Neuron (in vitro differentiated cells): Measurements from ENCODE around the gene PLEKHA5.

Experiments
- H2AFZ ChIP-seq: one replicate; pipeline ENCODE4 v1.6.1; 2013; ENCODE audit warnings: low read depth, mild to moderate bottlenecking, inconsistent platforms, low read length, moderate library complexity
- H3K27me3 ChIP-seq: one replicate; pipeline ENCODE4 v1.6.1; 2013; ENCODE audit warnings: low read length; ENCODE audit not compliant: insufficient read depth
- H3K36me3 ChIP-seq: one replicate; pipeline ENCODE4 v1.6.1; 2013; ENCODE audit warnings: low read length; ENCODE audit not compliant: insufficient read depth
- H3K4me1 ChIP-seq: one replicate; pipeline ENCODE4 v1.6.1; 2013; ENCODE audit warnings: low read length; ENCODE audit not compliant: insufficient read depth
- H3K4me3 ChIP-seq: 2 replicates; pipeline ENCODE4 v1.5.1; 2013; ENCODE audit warnings: mild to moderate bottlenecking, low read length, moderate library complexity
- H3K9me3 ChIP-seq: one replicate; pipeline ENCODE4 v1.6.1; 2013; ENCODE audit warnings: low read length

PLEKHA5 gene

GRCh38 chr12:19185262-19185929, 55.9 kb downstream of the PLEKHA5 start:
- Histone ChIP-seq H3K4me3 (no peak overlapping the region), H2AFZ (no peak overlapping the region), H3K4me1 (peaks cover 1% of the 10 kb centered on the region), H3K36me3 (no peaks in the 10 kb centered on the region), H3K27me3 (no peaks in the 10 kb centered on the region), H3K9me3 (no peaks in the 10 kb centered on the region)

DNA sequence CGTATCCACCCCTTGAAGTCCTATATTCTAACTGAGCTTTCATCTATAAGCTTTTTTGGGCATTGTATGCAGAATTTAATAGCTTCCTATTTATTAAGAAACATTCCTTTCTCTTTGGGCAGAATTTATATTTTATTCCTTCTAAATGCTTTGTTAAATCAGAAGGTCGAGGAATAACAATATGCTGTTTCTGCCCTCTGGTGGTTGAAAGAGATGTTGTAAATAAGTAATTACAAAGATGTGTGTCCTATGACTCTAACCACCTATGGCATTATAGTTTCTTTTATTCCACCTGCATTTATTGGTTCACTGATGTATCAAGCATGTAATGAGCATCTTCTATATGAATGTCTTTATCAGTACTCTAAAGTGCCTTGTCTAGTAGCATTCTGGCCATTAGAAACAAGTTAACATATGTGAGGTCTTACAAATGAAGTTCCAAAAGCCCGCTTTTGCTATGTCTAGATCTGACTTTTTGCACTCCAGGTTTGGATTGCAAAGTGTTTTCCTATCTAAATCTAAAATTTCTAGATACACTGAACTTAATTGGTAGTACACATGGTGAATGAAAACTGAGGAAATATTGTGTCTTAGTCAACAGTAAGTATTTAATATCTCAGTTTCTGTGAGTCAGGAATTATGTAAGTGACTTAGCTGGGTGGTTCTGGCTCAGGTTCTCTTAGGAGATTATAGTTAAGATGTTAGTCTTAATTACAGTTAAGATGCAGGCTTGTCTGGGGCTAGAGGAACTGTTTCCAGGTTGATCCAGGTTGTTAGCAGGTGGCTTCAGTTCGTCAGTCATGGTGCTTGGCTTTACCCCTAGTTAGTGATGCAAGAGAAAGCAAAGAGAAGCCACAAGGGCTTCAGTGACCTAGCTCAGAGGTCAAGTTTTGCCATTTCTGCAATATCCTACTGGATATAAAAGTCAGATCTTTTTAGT, 57.5 kb downstream of the PLEKHA5 start:
- H3K9me3 ChIP-seq = no peaks in the 10 kb centered on the region
- H3K27me3 ChIP-seq = no peaks in the 10 kb centered on the region
- H2AFZ ChIP-seq = no peak overlapping the region
- H3K4me3 ChIP-seq = no peak overlapping the region
- H3K4me1 ChIP-seq = peaks cover 1% of the 10 kb centered on the region
- no peaks in the 10 kb centered on the region for H3K36me3 ChIP-seq

- Histone ChIP-seq H2AFZ (no peak overlapping the region), H3K9me3 (peaks cover 2% of the 10 kb centered on the region), H3K4me3 (no peak overlapping the region), H3K27me3 (no peaks in the 10 kb centered on the region), H3K4me1 (peaks cover 1% of the 10 kb centered on the region), H3K36me3 (peaks cover 2% of the 10 kb centered on the region)
These were observed 60.0 kb downstream of the PLEKHA5 start for GRCh38 chr12:19189522-19189921.

GRCh38 chr12:19190292-19191031, 60.9 kb downstream of the PLEKHA5 start:
- Histone ChIP-seq H2AFZ (no peak overlapping the region), H3K36me3 (peaks cover 2% of the 10 kb centered on the region), H3K27me3 (no peaks in the 10 kb centered on the region), H3K9me3 (peaks cover 2% of the 10 kb centered on the region), H3K4me3 (no peak overlapping the region), H3K4me1 (peaks cover 1% of the 10 kb centered on the region)

DNA sequence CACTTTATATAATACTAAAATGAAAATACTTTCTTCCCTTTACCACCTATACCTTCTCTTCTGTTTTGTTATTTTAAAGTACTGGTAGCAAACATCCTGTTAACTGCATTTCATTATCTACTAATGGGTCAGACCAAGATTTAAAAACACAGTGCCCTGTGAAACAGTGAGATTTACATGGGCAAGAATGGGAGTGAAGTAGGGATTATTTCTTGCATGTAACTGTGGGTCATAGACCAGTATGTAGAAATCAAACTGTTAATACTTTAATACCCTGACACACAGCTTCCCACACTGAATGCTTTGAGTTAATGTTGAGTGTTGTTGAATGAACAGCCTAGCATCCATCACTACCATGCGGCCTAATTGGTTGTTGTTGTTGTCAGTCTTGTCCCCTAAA, 61.6 kb downstream of the PLEKHA5 start:
- H3K4me3 ChIP-seq = no peak overlapping the region
- peaks cover 1% of the 10 kb centered on the region for H3K4me1 ChIP-seq
- no peak overlapping the region for H2AFZ ChIP-seq

DNA sequence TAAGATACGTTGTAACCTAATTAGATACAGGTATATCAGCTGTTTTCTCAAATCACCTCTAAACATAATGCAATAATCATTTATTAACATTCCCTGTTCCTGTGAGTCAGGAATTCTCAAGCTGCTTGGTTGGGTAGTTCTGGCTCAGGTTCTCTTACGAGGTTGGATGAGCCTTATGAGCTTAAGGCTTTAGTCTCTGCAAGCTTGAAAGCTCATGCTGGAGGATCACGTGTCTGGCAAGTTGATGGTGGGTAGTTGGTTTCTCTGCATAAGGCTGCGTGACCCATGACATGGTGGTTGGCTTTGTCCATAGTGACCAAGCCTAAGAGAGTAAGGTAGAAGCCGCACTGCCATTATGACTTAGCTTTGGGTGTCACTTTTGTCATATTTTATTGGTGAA, 62.0 kb downstream of the PLEKHA5 start:
- H3K27me3 ChIP-seq = no peaks in the 10 kb centered on the region
- no peaks in the 10 kb centered on the region for H3K4me1 ChIP-seq
- no peak overlapping the region for H3K4me3 ChIP-seq
- no peak overlapping the region for H2AFZ ChIP-seq
- peaks cover 2% of the 10 kb centered on the region for H3K36me3 ChIP-seq
- H3K9me3 ChIP-seq = peaks cover 2% of the 10 kb centered on the region

More for the DNA sequence above, 61.6 kb downstream of the PLEKHA5 start:
- peaks cover 2% of the 10 kb centered on the region for H3K36me3 ChIP-seq
- H3K9me3 ChIP-seq = peaks cover 2% of the 10 kb centered on the region
- no peaks in the 10 kb centered on the region for H3K27me3 ChIP-seq

GRCh38 chr12:19192710-19193109, 63.2 kb downstream of the PLEKHA5 start:
- no peak overlapping the region for H2AFZ ChIP-seq
- peaks cover 2% of the 10 kb centered on the region for H3K36me3 ChIP-seq
- H3K27me3 ChIP-seq = no peaks in the 10 kb centered on the region
- H3K9me3 ChIP-seq = peaks cover 2% of the 10 kb centered on the region
- H3K4me3 ChIP-seq = no peak overlapping the region
- no peaks in the 10 kb centered on the region for H3K4me1 ChIP-seq

DNA sequence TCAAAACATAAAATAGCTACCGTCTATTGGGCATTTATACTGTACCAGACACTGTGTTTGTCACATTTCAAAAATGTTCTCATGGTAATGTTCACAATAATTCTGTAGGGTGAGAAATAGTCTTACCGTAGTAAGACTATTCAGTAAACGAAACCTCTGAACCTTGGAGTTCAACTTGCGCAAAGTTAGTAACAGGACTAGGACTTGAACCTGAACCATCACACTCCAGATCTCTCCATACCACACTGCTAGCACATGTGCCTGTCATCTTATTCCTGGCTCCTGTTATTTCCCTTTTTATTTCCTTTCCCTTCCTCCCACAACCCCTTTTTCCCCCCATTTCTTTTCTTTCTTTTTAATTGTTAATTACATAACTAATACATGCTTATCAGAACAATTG, 65.4 kb downstream of the PLEKHA5 start:
- H3K4me3 ChIP-seq = no peak overlapping the region
- no peaks in the 10 kb centered on the region for H3K27me3 ChIP-seq
- peaks cover 2% of the 10 kb centered on the region for H3K9me3 ChIP-seq
- peaks cover 2% of the 10 kb centered on the region for H3K36me3 ChIP-seq
- no peak overlapping the region for H2AFZ ChIP-seq
- no peaks in the 10 kb centered on the region for H3K4me1 ChIP-seq

DNA sequence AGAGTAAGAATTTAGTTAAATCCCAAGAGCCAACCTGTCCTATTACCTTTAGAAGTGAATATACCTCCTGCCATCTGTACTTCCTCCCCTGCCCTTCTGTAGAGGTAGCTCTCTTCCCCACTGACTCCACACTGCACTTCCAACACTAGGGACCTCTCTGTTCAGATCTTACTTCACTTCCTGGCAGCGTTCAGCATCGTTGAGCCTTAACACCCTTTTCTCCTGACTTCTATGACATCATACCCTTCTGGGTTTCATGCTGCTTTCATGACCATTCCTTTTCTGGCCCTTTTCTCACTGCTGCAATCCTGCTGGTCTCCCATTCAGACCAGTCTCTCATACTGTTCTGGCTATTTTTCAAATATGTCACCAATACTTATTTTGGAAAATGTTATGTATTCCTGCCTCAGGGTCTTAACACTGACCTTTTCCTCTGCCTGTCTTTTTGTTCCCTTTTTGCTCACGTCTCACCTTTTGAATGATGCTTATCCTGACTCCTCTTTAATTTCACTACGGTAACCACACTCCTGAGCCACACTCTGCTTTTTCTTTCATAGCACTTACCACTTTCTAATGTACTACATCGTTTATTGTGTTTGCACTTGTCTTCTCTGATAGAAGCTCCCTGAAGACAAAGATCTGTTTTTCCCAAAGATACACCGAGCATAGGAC, 67.6 kb downstream of the PLEKHA5 start:
- Histone ChIP-seq H3K4me1 (no peaks in the 10 kb centered on the region), H3K27me3 (no peaks in the 10 kb centered on the region), H3K4me3 (no peak overlapping the region), H3K36me3 (peaks cover 4% of the 10 kb centered on the region), H3K9me3 (peaks cover 2% of the 10 kb centered on the region), H2AFZ (no peak overlapping the region)

GRCh38 chr12:19198272-19198671, 68.7 kb downstream of the PLEKHA5 start:
- no peak overlapping the region for H3K4me3 ChIP-seq

DNA sequence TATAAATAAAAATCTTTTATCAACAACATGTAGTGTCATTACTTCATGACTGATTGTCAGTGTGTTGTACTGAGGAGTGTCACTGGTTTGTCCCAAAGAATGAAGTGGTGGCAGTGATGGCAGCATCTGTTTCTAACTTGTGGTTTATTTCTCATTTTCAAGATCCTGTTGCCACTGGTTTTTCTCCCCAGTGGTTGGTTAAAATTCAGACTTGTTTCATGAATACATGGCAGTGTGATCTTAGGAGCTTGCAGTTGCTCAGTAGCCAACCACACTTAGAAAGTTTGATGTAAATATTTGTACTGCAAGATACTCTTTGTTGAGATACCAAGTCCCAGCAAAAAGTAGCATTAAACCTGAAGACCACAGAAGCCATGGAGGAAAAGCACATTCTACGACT, 69.8 kb downstream of the PLEKHA5 start:
- Histone ChIP-seq H3K9me3 (no peaks in the 10 kb centered on the region), H3K4me1 (no peaks in the 10 kb centered on the region), H3K27me3 (no peaks in the 10 kb centered on the region), H3K36me3 (peaks cover 3% of the 10 kb centered on the region), H2AFZ (no peak overlapping the region), H3K4me3 (no peak overlapping the region)

More at GRCh38 chr12:19198272-19198671, 68.7 kb downstream of the PLEKHA5 start:
- Histone ChIP-seq H2AFZ (no peak overlapping the region), H3K27me3 (no peaks in the 10 kb centered on the region), H3K4me1 (no peaks in the 10 kb centered on the region), H3K9me3 (peaks cover 2% of the 10 kb centered on the region), H3K36me3 (peaks cover 4% of the 10 kb centered on the region)

DNA sequence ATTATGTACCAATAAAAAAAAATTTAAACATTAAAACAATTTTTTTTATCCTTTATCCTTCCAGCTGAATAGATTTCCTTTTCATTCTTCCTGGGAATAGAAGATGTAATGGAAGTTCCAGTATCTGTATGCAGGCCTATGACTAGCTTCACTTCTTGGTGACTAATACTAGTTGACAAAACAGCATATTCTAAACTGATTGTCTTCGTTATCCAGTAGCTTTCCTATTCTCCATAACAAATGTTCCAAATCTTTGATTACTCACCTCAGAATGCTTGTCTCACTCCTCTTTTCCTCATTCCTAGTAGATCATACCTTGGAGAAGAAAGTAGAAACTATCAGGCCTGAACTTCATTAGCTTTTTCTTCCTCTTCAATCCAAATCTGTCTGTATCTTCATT, 70.7 kb downstream of the PLEKHA5 start:
- H3K27me3 ChIP-seq = no peaks in the 10 kb centered on the region
- peaks cover 3% of the 10 kb centered on the region for H3K36me3 ChIP-seq
- no peak overlapping the region for H2AFZ ChIP-seq
- H3K4me3 ChIP-seq = no peak overlapping the region
- peaks cover 3% of the 10 kb centered on the region for H3K4me1 ChIP-seq
- no peaks in the 10 kb centered on the region for H3K9me3 ChIP-seq
